Adrenal gland (tissue), 12 donors: ENCODE data around the gene PEX11B. TPM values are rescaled to one million over a fixed set of nuclear protein-coding genes. Genes with fewer than 3 reads are reported as not detected.

ENCODE experiments used
- DNase-seq, 7 donors: peaks; one replicate each; pipeline ENCODE4 v3.0.0-alpha.2; 2019 to 2020
- H3K27ac ChIP-seq, 5 donors: fragments of 200-600 bp; sonication (generic) in 4 of 5; 1 replicate in 3 of 5; 2 replicates in 2 of 5; pipeline versions ENCODE4 v1.5.1 to v1.8.0; 2016 to 2020; ENCODE audit warnings: mild to moderate bottlenecking in 1 of 5
- H3K27me3 ChIP-seq: fragments of 200-600 bp; 2 replicates; pipeline ENCODE4 v1.8.0; 2021
- H3K36me3 ChIP-seq, 2 donors: fragments of 200-600 bp; replicated peaks in 1 of 2; 1 replicate in 1 of 2; 2 replicates in 1 of 2; pipeline versions ENCODE4 v1.5.1 to v1.8.0; 2018 to 2022
- H3K4me1 ChIP-seq, 2 donors: fragments of 200-600 bp; replicated peaks in 1 of 2; 1 replicate in 1 of 2; 2 replicates in 1 of 2; pipeline versions ENCODE4 v1.5.1 to v1.8.0; 2018 to 2021
- H3K4me3 ChIP-seq, 4 donors: fragments of 200-600 bp; sonication (generic) in 3 of 4; one replicate each; pipeline ENCODE4 v1.5.1; 2016 to 2018
- H3K9me3 ChIP-seq, 3 donors: fragments of 200-600 bp; sonication (generic) in 1 of 3; replicated peaks in 1 of 3; 1 replicate in 2 of 3; 2 replicates in 1 of 3; pipeline versions ENCODE4 v1.5.1 to v1.8.0; 2016 to 2021
- CTCF ChIP-seq, 6 experiments: fragments of 450-650 bp in 4 of 6; fragments of 200-600 bp in 2 of 6; sonication (generic) in 1 of 6; IDR thresholded peaks; 1 replicate in 5 of 6; 2 replicates in 1 of 6; pipeline versions ENCODE4 v1.5.1 to v1.8.0; 2016 to 2021; ENCODE audit warnings: antibody characterized with exemption in 6 of 6, mild to moderate bottlenecking in 2 of 6, moderate library complexity in 1 of 6
- POLR2A ChIP-seq, 2 donors: fragments of 450-650 bp; IDR thresholded peaks; one replicate each; pipeline ENCODE4 v1.6.1; 2017; ENCODE audit warnings: antibody characterized with exemption in 2 of 2, mild to moderate bottlenecking in 2 of 2, moderate library complexity in 1 of 2
- WGBS, 4 donors: extraction: QIAGEN DNeasy Blood & Tissue Kit in 2 of 4; methylation state at CpG; one replicate each; pipeline versions ENCODE4 v1.1.5 to v1.1.7; 2013 to 2017; 5-methylcytosine and 5-hydroxymethylcytosine counted together
- intact Hi-C, 2 donors: fragments of 100-400 bp; cut with DNase I; formaldehyde crosslinking; loops; one replicate each; pipeline versions ENCODE4 v1.14.1 to v1.15.0; 2022 to 2023
- polyA plus RNA-seq, 3 donors: library from polyadenylated mRNA; stranded (reverse); fragments of 200-250 nt in 2 of 3; fragments of 350-450 nt in 1 of 3; fragmentation: Illumina TruSeq in 1 of 3; extraction: RNeasy Lipid Tissue Mini Kit (QIAGEN cat#74804) in 1 of 3; gene quantifications; one replicate each; pipeline ENCODE4 v1.2.3, GENCODE V29; 2013 to 2014
- total RNA-seq, 9 donors: library from RNA; depleted of rRNA in 4 of 9; stranded (reverse); fragments of >200 nt in 4 of 9; fragments of 120-200 nt in 1 of 9; fragmentation: NEBNext Ultra II Directional in 1 of 9; extraction: Animal tissue kit (Norgen Biotek cat#: 25700) in 1 of 9; gene quantifications; one replicate each; pipeline versions ENCODE4 v1.1.0 to v1.2.4, GENCODE V29; 2013 to 2023
- donor health status: healthy with polysubstance abuse.
- donor health status: Bipolar disorder and iron deficiency.
- donor health status: DM: yes; HTN: yes; CAD: no.
- donor health status: DM: no; HTN: no; CAD: no.
- donor health status: DM: no; HTN: no; CAD: no.
- donor health status: DM: yes; HTN: yes; CAD: no.

Gene PEX11B
- total and polyA plus RNA-seq, 12 donors: 21.2 to 52.9 (median 32.4) TPM

GRCh38 chr1:145918992-145919939, 749 bp upstream of the PEX11B start:
- Histone ChIP-seq H3K9me3 (no peaks in the 10 kb centered on the region), H3K27me3 (no peaks in the 10 kb centered on the region), H3K27ac (peak overlapping the region; percentile 37 to 89 (median 77)), H3K4me1 (peaks cover 8 to 41% of the 10 kb centered on the region in 2 donors), H3K4me3 (peak overlapping the region in 3 of 4 donors; percentile 2 to 85 (median 68)), H3K36me3 (peaks cover 0 to 28% of the 10 kb centered on the region in 2 donors)
- WGBS, 4 donors: 1 to 6% (median 3%) methylated on average over 11 to 33 of the region's 33 CpGs
- intact Hi-C loops: loop anchor here (5.0 kb wide), 2 partner anchors 48 to 88 kb away; no protein-coding TSS in a partner anchor
- peak; percentile 69 to 88 (median 78) for DNase-seq
- peak in 1 of 2 donors; percentile 32 for TF ChIP-seq POLR2A (IDR thresholded peaks at IDR 0.05)
- TF ChIP-seq CTCF (IDR thresholded peaks at IDR 0.05): peak in 3 of 6 experiments; percentile 11 to 26 (median 16)

- 82 to 86% (median 84%) methylated on average over 5 of the region's 5 CpGs for WGBS, 4 donors
- Histone ChIP-seq H3K36me3 (peaks cover 0 to 23% of the 10 kb centered on the region in 2 donors), H3K4me3 (peak overlapping the region in 2 of 4 donors; percentile 14 to 68), H3K27ac (peak overlapping the region in 2 of 5 donors; percentile 85 to 89), H3K27me3 (no peaks in the 10 kb centered on the region), H3K9me3 (no peaks in the 10 kb centered on the region), H3K4me1 (peaks cover 8 to 32% of the 10 kb centered on the region in 2 donors)
- peak in 1 of 7 donors; percentile 49 for DNase-seq
- intact Hi-C loops: loop anchor here (5.0 kb wide), 2 partner anchors 50 to 90 kb away; no protein-coding TSS in a partner anchor
- TF ChIP-seq POLR2A (IDR thresholded peaks at IDR 0.05): no peak
- no peak for TF ChIP-seq CTCF (IDR thresholded peaks at IDR 0.05)
Measured at GRCh38 chr1:145917595-145917994, 922 bp downstream of the PEX11B start.

- intact Hi-C loops: loop anchor here (5.0 kb wide), 2 partner anchors 51 to 91 kb away; no protein-coding TSS in a partner anchor
- Histone ChIP-seq H3K27me3 (no peaks in the 10 kb centered on the region), H3K27ac (peak overlapping the region in 1 of 5 donors; percentile 11), H3K4me1 (peaks cover 8 to 28% of the 10 kb centered on the region in 2 donors), H3K4me3 (no peak overlapping the region), H3K9me3 (no peaks in the 10 kb centered on the region), H3K36me3 (peaks cover 0 to 30% of the 10 kb centered on the region in 2 donors)
- peak in 2 of 7 donors; percentile 33 to 43 for DNase-seq
- TF ChIP-seq CTCF (IDR thresholded peaks at IDR 0.05) (no peak), POLR2A (IDR thresholded peaks at IDR 0.05) (no peak)
- 63 to 80% (median 68%) methylated on average over 5 of the region's 5 CpGs for WGBS, 4 donors
Measured at GRCh38 chr1:145916745-145917144, 1.8 kb downstream of the PEX11B start.

- no peak for TF ChIP-seq POLR2A (IDR thresholded peaks at IDR 0.05)
- TF ChIP-seq CTCF (IDR thresholded peaks at IDR 0.05): no peak
- Histone ChIP-seq H3K27ac (no peak overlapping the region), H3K4me1 (peaks cover 4 to 12% of the 10 kb centered on the region in 2 donors), H3K36me3 (peaks cover 0 to 42% of the 10 kb centered on the region in 2 donors), H3K9me3 (no peaks in the 10 kb centered on the region), H3K4me3 (no peak overlapping the region), H3K27me3 (no peaks in the 10 kb centered on the region)
- intact Hi-C loops: no loop called here
- DNase-seq: peak in 1 of 7 donors; percentile 41
- 61 to 74% (median 74%) methylated on average over 9 to 11 of the region's 11 CpGs for WGBS, 4 donors
Measured at GRCh38 chr1:145912128-145912641, 6.3 kb downstream of the PEX11B start.
